Stimulated activated memory B cell treated with anti-CD40 and anti-IgM and Interleukin-4, amounts not matched to agents 10 μg/mL and 1 μg/mL and 100 μg/mL, for 72 hours (primary cell): ENCODE measurements around the gene EEF1G.

Experiments used
- ATAC-seq: fragments of 150-1000 bp; cut with Tn5 transposase; 2 replicates; pipeline ENCODE4 v1.10.0; 2021
- H3K27ac Mint-ChIP-seq: one replicate; pipeline ENCODE4 v1.8.0; 2022; ENCODE audit warnings: mild to moderate bottlenecking, mixed read lengths
- H3K27me3 Mint-ChIP-seq: one replicate; pipeline ENCODE4 v1.8.0; 2022; ENCODE audit warnings: mixed read lengths
- H3K36me3 Mint-ChIP-seq: one replicate; pipeline ENCODE4 v1.8.0; 2022; ENCODE audit warnings: mixed read lengths
- H3K4me1 Mint-ChIP-seq: one replicate; pipeline ENCODE4 v1.8.0; 2022; ENCODE audit warnings: mixed read lengths
- H3K4me3 Mint-ChIP-seq: one replicate; pipeline ENCODE4 v1.8.0; 2022; ENCODE audit warnings: mild to moderate bottlenecking, moderate library complexity, mixed read lengths
- H3K9me3 Mint-ChIP-seq: one replicate; pipeline ENCODE4 v1.8.0; 2022; ENCODE audit warnings: mixed read lengths

The EEF1G gene

DNA sequence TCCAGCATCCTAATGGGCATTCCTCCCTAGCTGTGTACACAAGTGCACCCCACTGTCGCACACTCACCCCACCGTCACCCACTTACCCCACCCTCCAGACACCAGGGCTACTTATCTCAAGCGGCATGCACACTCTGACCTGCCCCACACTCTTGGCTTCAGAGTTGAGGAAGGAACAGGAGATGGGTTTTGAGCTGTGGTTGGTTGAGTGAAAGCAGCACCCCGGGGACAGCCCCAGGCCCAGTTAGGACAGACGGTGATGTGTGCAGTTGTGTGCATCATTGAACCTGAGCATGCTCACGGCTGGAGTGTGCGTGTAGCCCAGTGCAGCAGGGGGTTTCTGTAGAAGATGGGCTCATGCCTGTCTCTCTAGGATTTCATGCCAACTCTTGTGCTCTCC is 59.5 kb downstream of the EEF1G start:
- Mint-ChIP-seq H3K4me1 (peaks cover 41% of the 10 kb centered on the region), H3K36me3 (peaks cover 36% of the 10 kb centered on the region), H3K27ac (peak overlapping the region; percentile 51), H3K4me3 (no peak overlapping the region), H3K9me3 (no peaks in the 10 kb centered on the region), H3K27me3 (no peaks in the 10 kb centered on the region)
- ATAC-seq = peak; percentile 96

GRCh38 chr11:62513626-62514025 is 60.1 kb downstream of the EEF1G start:
- ATAC-seq = no peak
- Mint-ChIP-seq H3K36me3 (peaks cover 36% of the 10 kb centered on the region), H3K9me3 (no peaks in the 10 kb centered on the region), H3K27ac (peak overlapping the region; percentile 8), H3K4me3 (no peak overlapping the region), H3K4me1 (peaks cover 47% of the 10 kb centered on the region), H3K27me3 (no peaks in the 10 kb centered on the region)

DNA sequence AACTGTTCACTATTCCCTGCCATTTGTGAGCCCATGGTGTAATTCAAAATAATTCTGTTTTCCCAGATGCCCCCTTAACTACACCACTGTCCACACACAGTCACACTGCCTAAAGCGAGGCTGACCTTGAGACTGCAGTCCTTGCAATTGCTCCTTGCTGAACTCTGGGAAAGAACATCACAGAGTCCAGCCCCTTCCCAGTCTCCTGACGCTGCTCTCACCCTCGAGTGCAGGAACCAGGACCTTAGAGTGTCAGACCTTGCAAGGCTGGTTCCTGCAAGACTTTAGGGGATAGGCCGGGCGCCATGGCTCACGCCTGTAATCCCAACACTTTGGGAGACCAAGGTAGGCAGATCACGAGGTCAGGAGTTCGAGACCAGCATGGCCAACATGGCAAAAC is 60.7 kb downstream of the EEF1G start:
- Mint-ChIP-seq H3K27ac (peak overlapping the region; percentile 8), H3K9me3 (no peaks in the 10 kb centered on the region), H3K4me1 (peaks cover 44% of the 10 kb centered on the region), H3K4me3 (no peak overlapping the region), H3K27me3 (no peaks in the 10 kb centered on the region), H3K36me3 (peaks cover 30% of the 10 kb centered on the region)
- ATAC-seq = no peak
